OCI-LY3 (cell line): ENCODE data around the gene HHATL.

Experiments
- CTCF ChIP-seq: fragments of 200-600, 300-600 bp; sonication (generic); IDR thresholded peaks from 2 replicates; pipeline ENCODE4 v1.5.1; 2014; ENCODE audit warnings: antibody characterized with exemption, low read length, low read depth
- EZH2phosphoT487 ChIP-seq: fragments of 200-600 bp; shearing (Covaris generic); IDR thresholded peaks from 2 replicates; pipeline ENCODE4 v1.6.1; 2018; ENCODE audit warnings: antibody characterized with exemption, mixed run types, low read depth

- TF ChIP-seq CTCF (no peak), EZH2phosphoT487 (no peak)
Observed at GRCh38 chr3:42655331-42655888, 47.2 kb downstream of the HHATL start.
